Left lobe of liver (tissue), 1 donor: Measurements from ENCODE around the gene SLC25A31. TPM values are rescaled to one million over a fixed set of nuclear protein-coding genes. Genes with fewer than 3 reads are reported as not detected.

Source experiments
- total RNA-seq: library from RNA; stranded (reverse); gene quantifications from one replicate; pipeline ENCODE4 v1.2.1, GENCODE V29; 2021
- donor health status: DM: no; HTN: yes; CAD: no.

The SLC25A31 gene
- total RNA-seq, 1 donor from 2014 or later, result not detected

Other genes starting within 250 kb of the SLC25A31 start
- gene INTU, start 97.4 kb upstream of the SLC25A31 start, total RNA-seq, result 1.1 TPM
- gene HSPA4L, start 51.9 kb downstream of the SLC25A31 start, total RNA-seq, result 3.9 TPM
- 0.30 TPM for gene PLK4, start 150.5 kb downstream of the SLC25A31 start, total RNA-seq
- gene MFSD8, start 234.8 kb downstream of the SLC25A31 start, total RNA-seq, result 14.3 TPM
- 10.2 TPM for gene ABHD18, start 235.0 kb downstream of the SLC25A31 start, total RNA-seq